ENCODE results near the gene MTA1.

Gene MTA1

GRCh38 chr14:105503296-105503640, 83.6 kb downstream of the MTA1 start:
- no peak for TF ChIP-seq CTCF (IDR thresholded peaks at IDR 0.05; ENCODE audit: low read depth, low read length)
- no peak overlapping the region for H3K4me3 ChIP-seq (ENCODE audit: low read depth, low read length)

DNA sequence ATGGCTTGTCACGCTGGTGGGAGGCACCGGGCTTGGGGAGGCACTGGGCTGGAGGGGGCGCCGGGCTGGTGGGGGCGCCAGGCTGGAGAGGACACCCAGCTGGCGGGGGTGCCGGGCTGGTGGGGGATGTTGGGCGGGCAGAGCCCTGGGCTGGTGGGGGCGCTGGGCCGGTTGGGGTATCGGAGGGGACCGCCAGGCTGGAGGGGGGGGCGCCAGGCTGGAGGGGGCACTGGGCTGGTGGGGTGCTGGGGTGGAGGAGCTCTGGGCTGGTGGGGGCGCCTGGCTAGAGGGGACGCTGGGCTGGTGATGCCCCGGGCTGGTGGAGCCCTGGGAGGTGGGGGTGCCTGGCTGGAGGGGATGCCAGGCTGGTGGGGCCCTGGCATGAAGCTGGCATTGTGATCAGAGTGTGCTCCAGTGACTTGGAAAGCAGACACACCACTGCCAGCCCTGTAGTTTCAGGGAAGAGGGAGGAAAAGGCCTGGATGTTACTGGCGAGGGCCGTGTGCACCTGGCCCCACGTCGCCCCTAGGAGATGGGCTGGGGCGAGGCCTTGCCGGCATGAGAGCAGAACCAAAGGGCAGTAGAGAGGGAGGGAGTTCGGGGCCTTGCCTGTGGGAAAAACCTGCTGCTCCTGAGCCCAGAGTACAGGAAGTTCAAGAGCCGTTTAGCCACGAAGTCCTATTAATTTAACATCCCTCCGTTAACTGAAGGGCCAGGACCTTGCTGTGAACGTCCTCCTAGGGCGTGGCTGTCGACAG, 84.5 kb downstream of the MTA1 start:
- no peak for TF ChIP-seq CTCF (IDR thresholded peaks at IDR 0.05; ENCODE audit: low read depth, low read length)
- no peak overlapping the region for H3K4me3 ChIP-seq (ENCODE audit: low read depth, low read length)

- TF ChIP-seq CTCF (IDR thresholded peaks at IDR 0.05; ENCODE audit: low read depth, low read length): no peak
- H3K4me3 ChIP-seq (ENCODE audit: low read depth, low read length): no peak overlapping the region
These were observed 85.5 kb downstream of the MTA1 start for GRCh38 chr14:105505101-105505500.

- no peak overlapping the region for H3K4me3 ChIP-seq (ENCODE audit: low read depth, low read length)
- TF ChIP-seq CTCF (IDR thresholded peaks at IDR 0.05; ENCODE audit: low read depth, low read length): no peak
These were observed 87.6 kb downstream of the MTA1 start for GRCh38 chr14:105507247-105507646.

GRCh38 chr14:105508069-105508468, 88.4 kb downstream of the MTA1 start:
- no peak for TF ChIP-seq CTCF (IDR thresholded peaks at IDR 0.05; ENCODE audit: low read depth, low read length)
- H3K4me3 ChIP-seq (ENCODE audit: low read depth, low read length): no peak overlapping the region

GRCh38 chr14:105508601-105509000, 89.0 kb downstream of the MTA1 start:
- H3K4me3 ChIP-seq (ENCODE audit: low read depth, low read length): no peak overlapping the region
- TF ChIP-seq CTCF (IDR thresholded peaks at IDR 0.05; ENCODE audit: low read depth, low read length): no peak

- no peak overlapping the region for H3K4me3 ChIP-seq (ENCODE audit: low read depth, low read length)
- TF ChIP-seq CTCF (IDR thresholded peaks at IDR 0.05; ENCODE audit: low read depth, low read length): no peak
These were observed 97.5 kb downstream of the MTA1 start for GRCh38 chr14:105517096-105517495.

Data from WI38 (cell line).